ENCODE results near the gene SEZ6. TPM values are rescaled to one million over a fixed set of nuclear protein-coding genes. Genes with fewer than 3 reads are reported as not detected.
A peak's percentile ranks its signal among the peaks of the same experiment; 100 is the strongest.

Gene SEZ6
- total RNA-seq, 2 donors from 2014 or later = 0.20 TPM; not detected in 1

GRCh38 chr17:28910534-28910933 lies 95.3 kb downstream of the SEZ6 start:
- H3K27ac Mint-ChIP-seq = no peak overlapping the region
- no peak overlapping the region for H3K27ac ChIP-seq (ENCODE audit: low read depth, low read length)
- H3K36me3 Mint-ChIP-seq (ENCODE audit: low read depth) = peaks cover 87% of the 10 kb centered on the region
- 100% methylated on average over 1 of the region's 1 CpG; no CpG with 5 or more reads in 1 of the 2 experiments for WGBS, 2 experiments (ENCODE audit: insufficient coverage in 1 of 2, insufficient read length in 1 of 2)
- H3K9me3 ChIP-seq (ENCODE audit: control insufficient read depth, low read length) = no peaks in the 10 kb centered on the region
- no peak overlapping the region for H3K4me3 ChIP-seq (ENCODE audit: low read length)
- TF ChIP-seq, protein P1, sequence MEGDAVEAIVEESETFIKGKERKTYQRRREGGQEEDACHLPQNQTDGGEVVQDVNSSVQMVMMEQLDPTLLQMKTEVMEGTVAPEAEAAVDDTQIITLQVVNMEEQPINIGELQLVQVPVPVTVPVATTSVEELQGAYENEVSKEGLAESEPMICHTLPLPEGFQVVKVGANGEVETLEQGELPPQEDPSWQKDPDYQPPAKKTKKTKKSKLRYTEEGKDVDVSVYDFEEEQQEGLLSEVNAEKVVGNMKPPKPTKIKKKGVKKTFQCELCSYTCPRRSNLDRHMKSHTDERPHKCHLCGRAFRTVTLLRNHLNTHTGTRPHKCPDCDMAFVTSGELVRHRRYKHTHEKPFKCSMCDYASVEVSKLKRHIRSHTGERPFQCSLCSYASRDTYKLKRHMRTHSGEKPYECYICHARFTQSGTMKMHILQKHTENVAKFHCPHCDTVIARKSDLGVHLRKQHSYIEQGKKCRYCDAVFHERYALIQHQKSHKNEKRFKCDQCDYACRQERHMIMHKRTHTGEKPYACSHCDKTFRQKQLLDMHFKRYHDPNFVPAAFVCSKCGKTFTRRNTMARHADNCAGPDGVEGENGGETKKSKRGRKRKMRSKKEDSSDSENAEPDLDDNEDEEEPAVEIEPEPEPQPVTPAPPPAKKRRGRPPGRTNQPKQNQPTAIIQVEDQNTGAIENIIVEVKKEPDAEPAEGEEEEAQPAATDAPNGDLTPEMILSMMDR (conservative IDR thresholded peaks at IDR 0.05) = no peak
- H3K9me3 Mint-ChIP-seq = no peaks in the 10 kb centered on the region
- peaks cover 100% of the 10 kb centered on the region for H3K36me3 ChIP-seq (ENCODE audit: control insufficient read depth, insufficient read depth, low read length)
- no peak overlapping the region for H3K9ac ChIP-seq (ENCODE audit: extremely low read depth, low read length, poor library complexity, severe bottlenecking)
- no peaks in the 10 kb centered on the region for H3K4me1 Mint-ChIP-seq
- H3K27me3 Mint-ChIP-seq (ENCODE audit: insufficient read depth) = no peaks in the 10 kb centered on the region
- no peak overlapping the region for H3K4me3 Mint-ChIP-seq
- no peaks in the 10 kb centered on the region for H3K27me3 ChIP-seq (ENCODE audit: control insufficient read depth, insufficient read depth, low read length, poor library complexity, severe bottlenecking)
- H3K4me1 ChIP-seq (ENCODE audit: control insufficient read depth, insufficient read depth, low read length) = no peaks in the 10 kb centered on the region
- DNase-seq = no peak

DNA sequence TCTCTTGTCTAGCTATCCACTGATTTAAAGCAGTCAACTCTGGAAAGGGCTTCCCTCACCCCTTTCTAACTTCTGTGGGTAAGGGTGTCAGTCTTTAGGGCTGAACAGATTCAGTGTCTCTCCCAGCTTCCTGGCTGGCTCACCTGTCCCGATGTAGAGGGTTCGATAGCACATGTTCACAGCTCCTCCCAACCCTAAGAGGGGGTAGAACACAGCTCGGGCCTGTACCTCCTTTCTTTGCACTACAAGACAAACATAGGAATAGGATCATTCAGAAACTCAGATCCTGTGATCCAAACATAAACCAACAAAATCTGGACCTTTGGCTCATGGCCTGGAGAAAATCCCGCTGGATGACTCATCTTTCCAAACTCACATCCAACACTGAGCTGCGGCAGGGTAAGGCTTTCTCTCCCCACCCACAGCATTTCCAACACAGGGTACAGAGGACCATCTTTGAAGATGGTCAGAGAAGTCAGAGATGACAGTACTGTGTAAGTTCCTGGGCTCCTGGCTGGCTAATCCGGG lies 97.1 kb downstream of the SEZ6 start:
- Histone ChIP-seq H3K9me3 (ENCODE audit: control insufficient read depth, low read length) (no peaks in the 10 kb centered on the region), H3K27me3 (ENCODE audit: control insufficient read depth, insufficient read depth, low read length, poor library complexity, severe bottlenecking) (no peaks in the 10 kb centered on the region), H3K4me1 (ENCODE audit: control insufficient read depth, insufficient read depth, low read length) (no peaks in the 10 kb centered on the region), H3K27ac (ENCODE audit: low read depth, low read length) (no peak overlapping the region), H3K9ac (ENCODE audit: extremely low read depth, low read length, poor library complexity, severe bottlenecking) (no peak overlapping the region), H3K4me3 (ENCODE audit: low read length) (no peak overlapping the region), H3K36me3 (ENCODE audit: control insufficient read depth, insufficient read depth, low read length) (peaks cover 87% of the 10 kb centered on the region)
- no peaks in the 10 kb centered on the region for H3K9me3 Mint-ChIP-seq
- no peak overlapping the region for H3K4me3 Mint-ChIP-seq
- peaks cover 73% of the 10 kb centered on the region for H3K36me3 Mint-ChIP-seq (ENCODE audit: low read depth)
- no peaks in the 10 kb centered on the region for H3K27me3 Mint-ChIP-seq (ENCODE audit: insufficient read depth)
- H3K27ac Mint-ChIP-seq = peak overlapping the region; percentile 39
- 93 to 96% methylated on average over 4 to 6 of the region's 6 CpGs for WGBS, 2 experiments (ENCODE audit: insufficient coverage in 1 of 2, insufficient read length in 1 of 2)
- TF ChIP-seq, protein P1 (conservative IDR thresholded peaks at IDR 0.05) = no peak
- no peak for DNase-seq
- no peaks in the 10 kb centered on the region for H3K4me1 Mint-ChIP-seq

DNA sequence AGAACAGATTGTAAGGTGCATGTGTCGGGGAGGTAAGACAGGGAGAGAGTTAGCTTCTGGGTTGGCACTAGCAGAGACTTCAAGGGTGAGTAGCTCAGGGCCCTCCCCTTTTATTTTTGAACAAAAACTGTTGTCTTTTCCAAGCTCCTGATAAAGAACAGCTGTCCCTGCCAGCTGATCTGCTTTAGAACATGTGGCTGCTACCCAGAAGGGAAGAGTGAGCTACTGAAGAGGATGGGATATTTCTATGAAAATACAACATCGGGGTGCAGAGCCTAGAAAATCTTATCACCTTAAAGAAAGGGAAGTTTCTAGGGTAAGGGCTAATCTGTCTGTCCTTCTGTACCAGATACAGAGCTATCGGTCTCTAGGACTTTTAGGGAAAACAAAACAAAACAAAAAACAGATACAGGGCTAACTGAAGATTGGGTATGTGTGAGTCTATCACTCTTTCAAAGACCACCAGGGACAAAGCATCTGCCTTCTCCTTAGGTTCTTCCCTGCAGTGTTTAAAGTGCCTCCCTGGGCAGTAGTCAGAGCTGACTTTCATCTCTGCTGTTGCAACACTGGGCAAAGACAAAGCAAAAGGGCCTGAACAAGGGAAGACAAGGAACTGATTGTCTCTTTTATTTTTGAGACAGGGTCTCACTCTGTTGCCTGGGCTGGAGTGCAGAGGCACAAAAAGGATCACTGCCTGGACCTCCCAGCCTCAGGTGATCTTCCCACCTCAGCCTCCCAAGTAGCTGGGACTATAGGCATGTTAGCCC lies 97.9 kb downstream of the SEZ6 start:
- H3K9me3 ChIP-seq (ENCODE audit: control insufficient read depth, low read length) = no peaks in the 10 kb centered on the region
- peaks cover 65% of the 10 kb centered on the region for H3K36me3 Mint-ChIP-seq (ENCODE audit: low read depth)
- H3K27ac Mint-ChIP-seq = no peak overlapping the region
- H3K4me1 ChIP-seq (ENCODE audit: control insufficient read depth, insufficient read depth, low read length) = no peaks in the 10 kb centered on the region
- 95 to 98% methylated on average over 3 of the region's 3 CpGs for WGBS, 2 experiments (ENCODE audit: insufficient coverage in 1 of 2, insufficient read length in 1 of 2)
- TF ChIP-seq, protein P1 (conservative IDR thresholded peaks at IDR 0.05) = no peak
- no peaks in the 10 kb centered on the region for H3K27me3 ChIP-seq (ENCODE audit: control insufficient read depth, insufficient read depth, low read length, poor library complexity, severe bottlenecking)
- H3K4me1 Mint-ChIP-seq = no peaks in the 10 kb centered on the region
- no peak overlapping the region for H3K27ac ChIP-seq (ENCODE audit: low read depth, low read length)
- no peaks in the 10 kb centered on the region for H3K27me3 Mint-ChIP-seq (ENCODE audit: insufficient read depth)
- H3K9me3 Mint-ChIP-seq = no peaks in the 10 kb centered on the region
- H3K4me3 ChIP-seq (ENCODE audit: low read length) = no peak overlapping the region
- H3K9ac ChIP-seq (ENCODE audit: extremely low read depth, low read length, poor library complexity, severe bottlenecking) = no peak overlapping the region
- DNase-seq = no peak
- H3K4me3 Mint-ChIP-seq = no peak overlapping the region
- peaks cover 79% of the 10 kb centered on the region for H3K36me3 ChIP-seq (ENCODE audit: control insufficient read depth, insufficient read depth, low read length)

Data from endodermal cell (in vitro differentiated cells).